PFSK-1 (cell line): ENCODE measurements around the gene CACNA1B.

ENCODE experiments used
- FOXP2 ChIP-seq: optimal IDR thresholded peaks from 2 replicates; pipeline ENCODE3; 2011; ENCODE audit warnings: borderline replicate concordance, control low read depth, inconsistent platforms; ENCODE audit not compliant: insufficient read depth; ENCODE audit errors: extremely low read length, extremely low read depth
- POLR2AphosphoS5 ChIP-seq: IDR thresholded peaks from 2 replicates; pipeline ENCODE4 v1.6.1; 2012; ENCODE audit warnings: low read depth, mild to moderate bottlenecking, control low read depth, low read length, moderate library complexity
- SIN3A ChIP-seq: IDR thresholded peaks from 2 replicates; pipeline ENCODE4 v1.6.1; 2012; ENCODE audit warnings: mild to moderate bottlenecking, low read length, moderate library complexity, borderline replicate concordance; ENCODE audit not compliant: insufficient read depth
- TAF1 ChIP-seq: IDR thresholded peaks from 2 replicates; pipeline ENCODE4 v1.6.1; 2012; ENCODE audit warnings: low read length, control low read depth, borderline replicate concordance; ENCODE audit not compliant: insufficient read depth
- TF ChIP-seq, protein P1 (sequence below), 2 experiments: IDR thresholded peaks; 2 replicates each; pipeline versions ENCODE4 v1.6.1 to v1.8.0; 2011 to 2012; ENCODE audit warnings: low read depth in 2 of 2, low read length in 2 of 2, control low read depth in 1 of 2, inconsistent platforms in 1 of 2, mild to moderate bottlenecking in 1 of 2, moderate library complexity in 1 of 2; ENCODE audit not compliant: insufficient read depth in 1 of 2

Gene CACNA1B

DNA sequence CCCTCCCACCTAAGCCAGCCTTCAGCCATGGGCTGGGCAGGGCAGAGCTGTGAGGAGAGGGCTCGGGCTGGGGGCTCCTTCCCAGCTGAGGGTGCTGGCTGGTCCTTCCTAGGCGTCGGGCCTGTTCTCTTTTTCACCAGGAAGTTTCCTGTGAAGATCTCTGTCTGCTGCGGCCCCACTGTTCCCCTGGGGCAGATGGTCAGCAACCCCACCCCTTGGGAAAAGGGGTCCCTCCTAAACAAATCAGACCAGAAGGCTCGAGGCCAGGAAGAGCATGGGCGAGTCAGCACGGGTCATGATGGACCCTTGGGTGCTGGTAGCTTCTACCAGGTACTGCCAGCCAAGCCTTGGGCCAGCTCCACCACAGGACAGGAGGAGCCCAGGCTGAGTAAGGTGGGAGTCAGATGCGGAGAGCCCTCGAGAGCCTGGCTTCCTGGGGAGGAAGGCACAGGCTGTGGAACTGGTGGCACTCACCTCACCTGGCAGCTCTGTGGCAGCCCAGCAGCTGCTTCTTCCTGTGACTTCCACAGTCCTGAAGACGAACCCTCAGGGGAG is 3.5 kb downstream of the CACNA1B start:
- TF ChIP-seq POLR2AphosphoS5 = no peak
- no peak for TF ChIP-seq SIN3A
- TF ChIP-seq FOXP2 = no peak
- TF ChIP-seq TAF1 = no peak
- TF ChIP-seq, protein P1, sequence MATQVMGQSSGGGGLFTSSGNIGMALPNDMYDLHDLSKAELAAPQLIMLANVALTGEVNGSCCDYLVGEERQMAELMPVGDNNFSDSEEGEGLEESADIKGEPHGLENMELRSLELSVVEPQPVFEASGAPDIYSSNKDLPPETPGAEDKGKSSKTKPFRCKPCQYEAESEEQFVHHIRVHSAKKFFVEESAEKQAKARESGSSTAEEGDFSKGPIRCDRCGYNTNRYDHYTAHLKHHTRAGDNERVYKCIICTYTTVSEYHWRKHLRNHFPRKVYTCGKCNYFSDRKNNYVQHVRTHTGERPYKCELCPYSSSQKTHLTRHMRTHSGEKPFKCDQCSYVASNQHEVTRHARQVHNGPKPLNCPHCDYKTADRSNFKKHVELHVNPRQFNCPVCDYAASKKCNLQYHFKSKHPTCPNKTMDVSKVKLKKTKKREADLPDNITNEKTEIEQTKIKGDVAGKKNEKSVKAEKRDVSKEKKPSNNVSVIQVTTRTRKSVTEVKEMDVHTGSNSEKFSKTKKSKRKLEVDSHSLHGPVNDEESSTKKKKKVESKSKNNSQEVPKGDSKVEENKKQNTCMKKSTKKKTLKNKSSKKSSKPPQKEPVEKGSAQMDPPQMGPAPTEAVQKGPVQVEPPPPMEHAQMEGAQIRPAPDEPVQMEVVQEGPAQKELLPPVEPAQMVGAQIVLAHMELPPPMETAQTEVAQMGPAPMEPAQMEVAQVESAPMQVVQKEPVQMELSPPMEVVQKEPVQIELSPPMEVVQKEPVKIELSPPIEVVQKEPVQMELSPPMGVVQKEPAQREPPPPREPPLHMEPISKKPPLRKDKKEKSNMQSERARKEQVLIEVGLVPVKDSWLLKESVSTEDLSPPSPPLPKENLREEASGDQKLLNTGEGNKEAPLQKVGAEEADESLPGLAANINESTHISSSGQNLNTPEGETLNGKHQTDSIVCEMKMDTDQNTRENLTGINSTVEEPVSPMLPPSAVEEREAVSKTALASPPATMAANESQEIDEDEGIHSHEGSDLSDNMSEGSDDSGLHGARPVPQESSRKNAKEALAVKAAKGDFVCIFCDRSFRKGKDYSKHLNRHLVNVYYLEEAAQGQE (IDR thresholded peaks at IDR 0.05; ENCODE audit: insufficient read depth in 1 of 2, low read depth in 2 of 2, low read length in 2 of 2) = no peak

DNA sequence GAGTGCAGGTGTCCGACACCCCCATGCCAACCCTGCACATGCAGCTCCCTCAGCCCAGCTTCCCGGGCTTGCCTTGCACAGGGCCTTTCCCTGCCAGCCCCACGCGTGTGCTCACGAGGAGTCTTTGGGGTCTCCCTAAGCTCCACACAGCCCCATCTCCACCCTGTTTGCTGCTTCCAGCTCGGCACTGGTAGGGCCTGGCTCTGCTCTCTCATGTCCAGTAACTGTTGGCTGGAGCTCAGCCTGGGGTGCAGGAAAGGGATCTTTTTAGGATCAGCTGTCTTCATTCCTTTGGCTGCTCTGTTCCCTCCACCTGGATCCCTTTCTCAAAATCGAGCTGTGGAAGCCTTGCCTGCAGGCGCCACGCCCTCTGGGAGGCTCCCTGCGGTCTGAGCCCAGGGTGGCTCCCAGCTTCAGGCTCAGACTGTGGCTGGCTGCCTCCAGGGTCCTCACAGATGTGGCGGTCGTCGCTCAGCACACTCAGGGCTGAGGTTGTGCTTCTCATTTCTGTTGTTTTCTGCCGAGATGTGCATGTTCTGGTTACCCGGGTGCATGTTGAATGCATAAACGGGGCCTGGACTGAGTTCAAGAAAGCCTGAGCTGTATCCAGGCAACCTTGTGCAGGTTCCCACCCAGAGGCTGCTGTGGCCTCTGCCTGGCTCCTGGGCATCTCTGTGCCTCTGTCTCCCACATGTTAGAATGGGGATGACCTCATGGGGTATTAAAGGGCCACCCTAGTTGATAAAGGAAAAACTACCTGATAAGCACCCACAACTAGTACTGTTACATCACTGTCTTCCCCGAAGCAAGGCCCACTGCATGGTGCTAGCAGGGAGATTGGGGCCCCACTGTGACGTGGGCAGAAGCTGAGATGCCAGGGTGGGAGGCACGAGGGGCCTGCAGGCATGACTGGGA is 4.3 kb downstream of the CACNA1B start:
- TF ChIP-seq TAF1 = no peak
- no peak for TF ChIP-seq FOXP2
- TF ChIP-seq POLR2AphosphoS5 = no peak
- TF ChIP-seq, protein P1 (IDR thresholded peaks at IDR 0.05; ENCODE audit: insufficient read depth in 1 of 2, low read depth in 2 of 2, low read length in 2 of 2) = no peak
- no peak for TF ChIP-seq SIN3A

DNA sequence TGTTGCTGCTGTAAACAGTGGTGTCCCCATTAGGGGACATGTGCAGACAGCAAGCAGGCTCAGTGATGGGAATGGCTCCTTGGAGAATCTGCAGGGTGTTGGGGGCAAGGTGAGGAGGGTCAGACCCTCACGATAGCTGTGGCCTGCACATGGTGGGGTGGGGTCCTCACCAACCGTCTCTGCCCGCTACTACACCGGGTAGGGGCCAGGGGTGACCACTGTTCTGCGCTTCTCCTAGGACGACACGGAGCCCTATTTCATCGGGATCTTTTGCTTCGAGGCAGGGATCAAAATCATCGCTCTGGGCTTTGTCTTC is 4.9 kb downstream of the CACNA1B start:
- no peak for TF ChIP-seq POLR2AphosphoS5

DNA sequence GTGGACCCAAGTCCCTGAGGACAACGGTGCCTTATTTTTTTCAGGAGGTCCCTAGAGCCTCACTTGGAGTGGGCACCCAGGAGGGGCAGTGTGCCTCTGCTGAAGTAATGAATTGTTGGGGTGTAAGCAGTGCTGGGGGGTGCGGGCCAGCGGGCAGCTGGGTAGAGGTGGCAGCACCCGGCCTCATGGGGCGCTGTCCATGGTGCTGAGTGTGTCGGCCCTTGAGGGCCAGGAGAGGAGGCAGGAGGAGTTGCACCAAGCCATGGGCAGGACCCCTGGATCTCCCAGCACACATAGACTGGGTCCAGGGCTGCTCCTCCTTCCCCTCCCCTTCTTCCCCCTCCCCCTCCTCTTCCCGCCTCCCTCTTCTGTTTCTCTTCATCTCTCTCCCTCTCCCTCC is 7.0 kb downstream of the CACNA1B start:
- TF ChIP-seq, protein P1 (IDR thresholded peaks at IDR 0.05; ENCODE audit: insufficient read depth in 1 of 2, low read depth in 2 of 2, low read length in 2 of 2) = peak; percentile 69 to 79

DNA sequence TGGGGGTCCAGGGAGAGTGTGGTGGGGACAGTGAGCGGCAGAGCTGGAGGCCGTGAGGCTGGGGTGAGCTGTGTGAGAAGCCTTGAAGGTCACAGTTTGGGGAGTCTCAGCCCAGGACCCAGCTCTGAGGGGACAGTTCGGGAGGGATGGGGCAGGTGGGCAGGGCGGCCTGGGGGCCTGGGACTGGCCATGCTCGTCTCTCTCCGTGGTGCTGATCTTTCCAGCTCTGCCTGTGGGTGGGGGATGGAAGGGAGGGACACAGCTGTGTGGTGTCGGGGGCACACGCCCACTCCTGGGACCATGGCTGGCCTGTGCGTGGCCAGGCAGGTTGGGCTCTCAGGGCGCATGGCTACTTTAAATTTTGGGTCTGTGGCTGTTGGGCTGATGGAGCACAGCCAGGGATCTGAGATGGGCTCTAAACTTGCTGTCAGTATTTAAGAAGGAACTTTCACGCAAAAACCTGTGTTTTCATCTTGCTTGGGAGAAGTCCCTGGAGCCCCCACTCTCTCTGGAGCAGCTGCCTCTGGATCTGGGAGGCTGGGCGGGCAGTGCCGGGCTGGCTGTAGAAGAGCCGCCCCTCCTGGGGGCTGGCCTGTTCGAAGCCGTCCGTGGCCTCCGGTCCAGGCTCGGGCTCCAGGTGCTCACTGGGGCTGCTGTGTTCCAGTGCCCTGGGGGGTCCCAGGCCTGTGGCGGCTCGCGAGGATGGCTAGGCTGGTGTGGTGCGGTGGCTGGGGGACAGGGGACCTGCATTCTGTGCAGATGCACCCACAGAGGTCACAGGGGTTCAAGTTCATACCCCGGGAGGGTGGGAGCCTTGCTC is 13.4 kb downstream of the CACNA1B start:
- TF ChIP-seq, protein P1 (IDR thresholded peaks at IDR 0.05; ENCODE audit: insufficient read depth in 1 of 2, low read depth in 2 of 2, low read length in 2 of 2) = peak in 1 of 2 experiments; percentile 67; a peak in 1 of 4 replicates
